Measurements from ENCODE around the gene MKI67.

MKI67 gene

DNA sequence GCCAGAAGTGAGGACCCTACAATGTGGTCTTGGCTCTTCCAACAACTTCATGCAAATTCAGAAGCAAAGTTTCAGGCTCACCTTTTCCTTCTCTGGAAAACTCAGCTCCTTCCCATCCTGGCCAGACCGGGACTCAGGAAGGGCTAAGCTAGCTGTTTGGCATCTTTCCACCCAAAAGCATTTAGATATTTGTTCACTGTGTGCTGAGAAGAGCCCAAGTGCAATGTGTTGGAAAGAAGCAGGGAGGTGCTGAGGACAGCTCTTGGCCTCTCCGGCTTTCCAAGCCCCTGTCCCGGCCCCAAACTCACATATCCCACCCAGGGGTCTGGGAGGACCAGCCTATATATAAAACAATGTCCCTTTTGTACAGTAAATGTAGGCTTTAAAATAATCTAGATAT, 44.5 kb downstream of the MKI67 start:
- no peak for FAIRE-seq

DNA sequence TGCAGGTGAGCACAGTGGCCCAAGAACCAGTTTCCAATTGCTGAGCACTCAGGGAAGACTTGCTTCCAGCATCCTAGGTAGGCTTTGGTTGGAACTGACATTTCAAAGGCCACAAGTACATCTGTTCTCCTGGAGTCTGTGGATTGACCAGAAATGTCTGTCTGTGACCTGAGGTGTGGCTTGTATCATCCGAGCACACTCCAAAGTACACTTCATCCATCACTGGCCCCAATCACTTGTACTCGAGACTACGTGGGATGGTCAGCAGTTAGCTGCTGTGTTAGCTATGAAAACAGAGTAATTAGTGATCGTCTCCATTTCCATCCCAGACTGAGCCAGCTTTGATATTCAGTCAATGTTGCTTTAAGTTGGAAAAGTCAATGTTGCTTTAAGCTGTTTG, 45.0 kb downstream of the MKI67 start:
- no peak for FAIRE-seq

DNA sequence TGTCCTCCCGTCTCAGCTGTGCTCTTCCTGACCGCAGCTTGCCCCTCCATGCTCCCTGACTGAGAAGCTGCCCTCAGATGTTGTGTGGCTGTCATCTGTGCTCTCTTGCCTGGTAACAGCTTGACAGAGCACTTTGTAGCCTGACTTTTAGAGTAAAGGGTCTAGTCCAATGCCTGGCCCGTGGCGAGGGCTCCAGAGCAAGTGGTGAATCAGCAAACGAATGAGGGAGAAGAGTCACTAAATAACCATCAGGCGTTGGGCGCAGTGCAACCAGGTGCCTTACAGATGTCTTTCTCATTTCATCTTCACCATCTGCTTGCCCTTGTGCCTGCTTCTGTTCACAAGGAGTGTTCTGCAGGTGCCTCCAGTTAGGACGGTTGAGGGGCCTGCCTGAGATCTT, 45.6 kb downstream of the MKI67 start:
- FAIRE-seq, result no peak

DNA sequence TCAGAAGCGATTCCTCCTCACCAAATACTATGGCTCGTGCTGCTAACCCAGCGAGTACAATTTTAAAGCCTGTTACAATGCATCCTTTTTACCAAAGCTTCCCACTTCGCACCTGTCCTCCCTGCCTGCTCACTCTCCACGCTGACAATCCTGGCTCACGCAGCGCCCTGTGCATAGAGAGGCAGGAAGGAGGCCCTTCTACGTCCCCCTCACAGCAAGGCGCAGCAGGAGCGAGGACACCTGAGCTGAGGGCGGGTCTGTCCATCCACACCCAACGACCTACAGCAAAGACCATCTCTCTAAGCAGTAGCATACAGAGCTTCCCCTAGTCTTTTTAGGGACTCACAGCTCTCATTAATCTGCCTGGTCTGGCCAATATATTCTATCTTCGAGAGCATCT, 46.0 kb downstream of the MKI67 start:
- FAIRE-seq, result no peak

DNA sequence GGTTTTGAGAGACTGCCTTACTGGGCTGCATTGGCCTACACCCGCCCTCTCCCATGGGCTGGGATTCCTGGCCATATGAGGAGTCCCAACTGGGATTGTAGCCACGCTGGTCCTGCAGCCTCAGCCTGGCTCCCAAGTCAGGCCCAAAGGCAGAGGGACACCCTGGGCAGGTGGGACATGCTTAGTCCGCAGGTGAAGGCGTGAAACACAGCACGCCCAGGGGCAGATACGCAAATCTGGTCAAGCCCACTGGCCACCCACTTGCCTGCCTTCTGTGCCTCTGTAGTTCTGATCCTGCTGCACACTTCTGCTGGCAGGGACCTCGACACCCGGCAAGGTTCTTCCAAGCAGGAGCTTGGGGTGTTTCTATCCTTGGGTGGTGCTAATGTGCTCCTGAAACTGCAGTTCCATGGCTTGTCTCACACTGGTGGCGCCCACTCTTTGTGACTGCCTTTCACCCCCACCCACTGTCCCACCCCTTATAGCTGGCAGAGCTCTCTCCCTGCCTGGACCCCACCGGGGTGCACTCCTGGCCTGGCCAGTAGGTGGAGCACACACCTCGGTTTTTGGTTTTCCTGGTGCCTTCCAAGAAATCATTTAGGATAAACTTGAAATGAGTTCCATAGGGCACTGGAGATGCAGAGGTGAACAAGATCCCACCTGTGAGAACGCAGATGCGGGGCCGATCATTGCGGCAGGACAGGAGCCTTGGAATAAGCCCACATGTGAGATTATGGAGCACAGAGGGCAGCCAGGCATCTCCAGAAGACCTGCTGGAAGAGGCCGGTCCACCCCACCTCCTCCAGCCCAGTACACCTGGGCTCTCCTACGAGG, 47.9 kb downstream of the MKI67 start:
- no peak for FAIRE-seq

DNA sequence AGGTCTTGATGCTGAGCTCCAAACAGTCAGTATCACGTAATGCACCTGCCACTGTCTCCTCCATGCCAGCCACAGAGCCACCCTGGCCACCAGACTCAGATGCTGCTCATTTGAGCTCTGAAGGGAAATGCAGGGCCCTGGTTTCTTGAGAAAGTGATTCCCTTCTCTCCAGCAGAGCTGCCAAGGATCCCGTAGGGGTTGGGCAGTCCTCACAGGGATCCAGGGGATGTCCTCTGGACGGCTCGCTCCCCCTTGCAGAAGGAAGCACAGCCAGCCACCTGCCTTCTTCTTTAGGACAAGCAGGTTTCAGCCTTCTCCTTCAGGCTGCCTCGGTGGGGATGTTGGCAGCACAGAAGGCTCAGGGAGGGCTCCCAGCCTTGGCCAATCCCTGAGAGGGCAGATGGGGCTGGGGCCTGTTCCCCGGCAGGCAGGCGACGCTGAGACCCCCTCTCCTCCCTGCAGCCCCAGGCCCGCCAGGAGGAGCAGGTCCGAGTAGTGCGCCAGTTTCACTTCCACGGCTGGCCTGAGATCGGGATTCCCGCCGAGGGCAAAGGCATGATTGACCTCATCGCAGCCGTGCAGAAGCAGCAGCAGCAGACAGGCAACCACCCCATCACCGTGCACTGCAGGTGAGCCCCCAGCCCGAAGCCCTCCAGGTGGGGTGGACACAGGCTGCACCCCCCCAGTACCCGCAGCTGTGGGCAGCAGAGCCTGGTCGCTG, 48.9 kb downstream of the MKI67 start:
- FAIRE-seq, result no peak

DNA sequence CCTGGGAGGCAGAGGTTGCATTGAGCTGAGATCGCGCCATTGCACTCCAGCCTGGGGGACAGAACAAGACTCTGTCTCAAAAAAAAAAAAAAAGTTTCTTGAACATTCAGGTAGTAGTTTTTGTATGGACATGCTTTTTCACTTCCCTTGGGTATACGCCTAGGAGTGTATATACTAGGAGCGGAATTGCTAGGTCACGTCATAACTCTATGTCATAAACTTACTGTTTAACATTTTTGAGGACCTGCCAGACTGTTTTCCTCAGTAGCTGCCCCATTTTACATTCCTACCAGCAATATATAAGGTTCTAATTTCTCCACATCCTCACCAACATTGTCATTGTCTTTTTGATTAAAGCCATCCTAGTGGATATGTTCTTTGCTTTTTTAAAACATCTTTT, 51.6 kb downstream of the MKI67 start:
- FAIRE-seq, result no peak

DNA sequence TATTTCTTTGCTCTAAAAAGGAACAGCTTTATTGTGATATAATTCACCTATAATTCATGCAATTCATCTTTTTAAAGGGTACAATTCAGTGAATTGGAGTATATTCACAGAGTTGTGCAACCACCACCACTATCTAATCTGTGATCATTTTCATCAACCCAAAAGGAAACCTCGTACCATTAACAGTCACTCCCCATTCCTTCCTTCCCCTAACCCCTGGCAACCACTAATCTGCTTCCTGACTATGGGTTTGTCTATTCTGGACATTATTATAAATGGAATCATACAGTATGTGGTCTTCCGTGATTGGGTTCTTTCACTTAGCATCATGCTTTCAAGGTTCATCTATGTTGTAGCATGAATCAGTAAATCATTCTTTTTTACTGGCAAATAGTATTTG, 52.3 kb downstream of the MKI67 start:
- FAIRE-seq, result no peak

DNA sequence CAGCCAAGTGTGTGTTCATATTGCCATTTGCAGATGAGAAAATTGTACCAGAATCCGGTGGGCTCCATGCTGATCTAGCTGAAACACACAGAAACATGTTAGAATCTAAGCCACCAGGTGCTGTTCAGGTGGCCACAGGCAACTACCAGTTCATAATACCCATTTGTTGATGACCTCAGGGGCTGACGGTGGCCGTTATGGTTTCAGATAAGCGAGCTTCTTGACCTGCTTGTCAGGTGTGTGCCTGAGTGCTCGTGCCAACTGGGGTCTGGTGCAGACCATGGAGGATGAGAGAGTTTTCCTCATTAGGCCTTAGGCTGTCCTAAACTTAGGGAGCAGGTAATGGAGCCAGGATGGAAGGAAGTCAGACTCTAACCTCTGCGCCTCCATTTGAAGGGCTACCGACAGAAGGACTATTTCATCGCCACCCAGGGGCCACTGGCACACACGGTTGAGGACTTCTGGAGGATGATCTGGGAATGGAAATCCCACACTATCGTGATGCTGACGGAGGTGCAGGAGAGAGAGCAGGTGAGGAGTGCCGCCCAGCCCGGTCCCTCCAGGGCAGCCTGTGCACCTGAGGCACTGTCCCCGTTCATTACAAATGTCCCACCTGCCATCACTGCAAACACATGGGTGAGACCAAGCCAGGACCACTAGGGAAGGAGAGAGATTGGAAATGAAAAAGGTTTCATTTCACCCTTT, 53.1 kb downstream of the MKI67 start:
- no peak for FAIRE-seq

DNA sequence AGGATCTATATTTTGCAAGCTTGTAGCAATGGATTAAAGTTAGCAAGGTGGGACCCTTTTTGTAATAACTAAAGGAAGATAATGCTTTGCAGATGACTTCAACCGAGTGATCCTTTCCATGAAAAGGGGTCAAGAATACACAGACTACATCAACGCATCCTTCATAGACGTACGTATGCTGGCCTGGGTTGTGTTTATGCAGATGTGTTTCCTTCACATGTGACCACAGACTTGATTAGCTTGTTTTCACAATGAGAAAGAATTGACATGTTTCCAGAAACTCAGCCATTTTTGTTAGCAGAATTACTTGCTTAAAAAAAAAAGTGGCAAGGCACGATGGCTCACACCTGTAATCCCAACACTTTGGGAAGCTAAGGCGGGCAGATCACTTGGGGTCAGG, 54.2 kb downstream of the MKI67 start:
- no peak for FAIRE-seq

DNA sequence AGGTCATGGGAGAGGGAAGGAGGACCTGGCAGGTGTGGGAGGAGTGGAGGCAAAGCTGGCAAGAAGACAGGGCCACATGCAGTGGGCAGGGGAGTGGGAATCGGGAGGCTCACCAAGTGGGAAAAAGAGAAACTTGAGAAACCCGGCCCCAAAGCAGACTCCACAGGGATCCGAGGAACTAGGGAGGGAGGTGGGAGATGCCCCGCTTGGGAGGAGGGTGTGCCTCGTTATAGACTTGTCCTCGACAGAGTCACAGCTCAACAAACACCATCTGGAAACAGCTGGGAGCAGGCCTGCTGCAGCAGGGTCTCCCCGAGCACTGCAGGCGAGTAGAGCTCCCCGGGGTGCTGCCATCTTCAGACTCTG, 54.8 kb downstream of the MKI67 start:
- FAIRE-seq, result no peak

DNA sequence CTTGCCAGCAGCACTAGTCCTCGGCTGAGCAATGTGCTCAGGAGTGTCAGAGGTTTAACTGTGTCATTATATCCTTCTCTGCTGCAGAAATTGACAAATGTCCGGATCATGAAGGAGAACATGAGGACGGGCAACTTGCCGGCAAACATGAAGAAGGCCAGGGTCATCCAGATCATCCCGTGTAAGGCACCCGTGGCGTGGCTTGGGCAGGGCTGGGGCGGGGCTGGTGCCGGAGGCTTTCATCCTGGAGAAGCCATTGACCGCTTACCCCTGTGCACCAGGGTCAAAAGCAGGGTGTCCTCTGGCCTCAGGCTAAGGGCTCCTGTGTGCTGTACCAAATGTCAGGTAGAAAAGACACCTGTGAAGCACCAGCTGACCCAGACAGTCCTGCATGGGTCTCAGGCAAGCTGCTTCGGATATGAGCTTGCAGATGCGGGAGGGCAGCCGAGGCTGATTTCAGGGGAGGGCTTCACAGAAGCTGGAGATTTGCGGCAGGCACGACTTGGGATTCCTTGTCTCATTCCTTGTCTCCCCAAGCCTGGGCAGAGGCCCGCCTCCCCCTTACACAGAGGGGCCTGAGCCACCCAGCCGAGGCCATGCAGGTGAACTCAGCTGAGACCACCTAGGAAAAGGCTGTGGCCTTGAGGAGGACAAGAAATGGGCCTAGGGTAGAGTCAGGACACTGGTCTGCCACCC, 55.4 kb downstream of the MKI67 start:
- no peak for FAIRE-seq

DNA sequence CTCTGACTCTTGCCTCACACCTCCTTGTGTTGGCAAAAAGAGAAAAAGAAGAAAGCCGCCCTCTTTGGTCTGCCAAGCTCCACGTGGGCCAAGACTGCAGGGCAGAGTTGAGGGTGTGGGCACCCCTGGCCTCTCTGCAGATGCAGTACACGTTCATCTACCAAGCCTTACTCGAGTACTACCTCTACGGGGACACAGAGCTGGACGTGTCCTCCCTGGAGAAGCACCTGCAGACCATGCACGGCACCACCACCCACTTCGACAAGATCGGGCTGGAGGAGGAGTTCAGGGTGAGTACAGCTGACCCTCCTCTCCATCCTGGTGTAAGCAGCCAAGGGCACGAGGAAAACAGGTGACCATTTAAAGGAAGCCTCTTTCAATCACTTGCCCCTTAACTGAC, 56.1 kb downstream of the MKI67 start:
- no peak for FAIRE-seq

DNA sequence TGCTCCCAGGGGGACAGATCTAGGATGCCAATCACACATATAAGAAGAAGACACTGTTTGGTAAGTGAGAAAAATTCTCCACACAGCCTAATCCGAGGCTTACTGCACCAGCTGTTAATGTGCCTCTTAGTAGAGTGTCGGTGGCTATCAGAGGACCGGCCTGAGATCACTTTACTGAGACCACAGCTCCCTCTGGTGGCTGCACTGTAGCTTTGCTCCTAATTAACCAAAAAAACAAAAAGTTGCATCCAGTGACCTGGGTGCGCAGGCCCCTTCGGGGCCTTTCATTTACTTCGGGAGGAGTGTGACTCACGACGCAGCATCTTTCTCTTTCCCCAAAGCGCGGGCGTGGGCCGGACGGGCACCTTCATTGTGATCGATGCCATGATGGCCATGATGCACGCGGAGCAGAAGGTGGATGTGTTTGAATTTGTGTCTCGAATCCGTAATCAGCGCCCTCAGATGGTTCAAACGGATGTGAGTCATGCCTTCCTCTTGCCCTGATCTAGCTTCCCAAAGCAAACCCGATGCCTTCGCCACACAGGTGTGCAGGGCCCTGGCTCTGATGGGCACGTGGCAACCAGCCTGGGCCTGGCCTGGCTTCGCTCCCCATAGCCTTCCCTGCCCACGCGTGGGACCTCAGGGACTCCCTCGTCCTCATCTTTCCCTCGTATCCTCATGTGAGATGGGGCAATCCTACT, 56.7 kb downstream of the MKI67 start:
- FAIRE-seq, result no peak

DNA sequence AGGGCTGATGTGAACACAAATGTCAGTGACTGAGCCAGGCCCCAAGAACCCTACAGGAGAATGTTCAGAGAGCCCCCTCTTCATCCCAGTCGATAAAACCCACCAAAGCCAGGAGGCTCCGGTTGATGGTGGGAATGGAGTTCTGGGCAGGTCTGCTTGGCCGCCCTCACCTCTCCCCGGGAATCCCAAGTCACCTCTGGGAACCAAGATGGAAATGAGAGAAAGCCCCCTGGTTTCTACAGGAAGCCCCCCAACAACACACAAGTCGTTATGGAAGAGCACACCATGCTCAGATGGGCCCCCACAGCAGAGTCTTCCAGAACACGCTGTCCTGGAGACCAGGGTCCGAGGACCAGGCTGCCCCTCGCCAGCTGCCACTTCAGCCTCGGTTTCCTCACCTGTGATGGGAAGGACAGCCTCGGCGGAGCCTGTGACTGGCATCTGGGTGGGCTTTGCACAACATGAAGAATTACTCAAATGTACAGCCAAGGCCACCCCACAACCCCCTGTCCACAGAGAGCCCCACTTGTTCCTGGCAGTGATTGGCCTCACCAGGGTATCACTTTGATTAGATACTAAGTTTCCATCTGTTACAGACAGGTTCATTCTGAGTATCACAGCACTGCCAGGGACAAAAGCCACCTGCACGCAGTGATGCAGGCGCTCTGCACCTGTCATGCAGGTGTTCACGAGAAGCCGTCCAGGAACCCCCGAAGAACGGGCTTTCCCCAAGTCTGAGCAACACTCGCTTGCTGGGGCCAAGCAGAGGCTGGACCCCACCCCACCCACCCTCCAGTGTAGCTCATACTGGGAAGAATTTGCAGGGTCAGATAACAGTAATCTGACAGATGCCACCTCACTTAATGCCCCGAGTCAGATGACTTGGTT, 57.6 kb downstream of the MKI67 start:
- FAIRE-seq, result no peak

DNA sequence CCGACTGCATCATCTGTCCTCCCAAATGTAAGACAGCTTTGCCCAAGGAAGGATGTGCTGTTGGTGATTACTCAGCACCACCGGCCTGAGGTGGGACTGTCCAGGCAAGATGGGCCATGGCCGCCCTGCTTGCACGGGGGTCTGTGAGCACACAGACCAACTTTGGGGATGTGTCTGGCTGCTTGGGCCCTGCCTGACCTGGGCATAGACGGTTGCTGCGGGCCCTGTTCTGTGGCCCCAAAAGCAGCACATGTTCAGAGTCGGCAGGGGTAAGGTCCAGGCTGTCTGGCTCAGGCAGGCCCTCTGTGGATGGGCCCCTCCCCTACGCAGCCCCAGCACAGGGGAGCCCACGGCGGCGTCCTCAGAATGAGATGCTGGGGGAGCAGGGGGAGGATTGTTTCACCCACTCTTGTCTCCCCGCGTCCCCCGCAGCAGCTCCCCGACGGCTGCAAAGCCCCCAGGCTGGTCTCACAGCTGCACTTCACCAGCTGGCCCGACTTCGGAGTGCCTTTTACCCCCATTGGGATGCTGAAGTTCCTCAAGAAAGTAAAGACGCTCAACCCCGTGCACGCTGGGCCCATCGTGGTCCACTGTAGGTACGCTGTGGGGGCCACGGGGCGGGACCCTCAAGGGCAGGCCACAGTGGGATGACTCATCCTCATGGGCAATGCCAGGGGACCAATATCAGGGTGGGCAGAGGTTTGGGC, 58.4 kb downstream of the MKI67 start:
- no peak for FAIRE-seq

DNA sequence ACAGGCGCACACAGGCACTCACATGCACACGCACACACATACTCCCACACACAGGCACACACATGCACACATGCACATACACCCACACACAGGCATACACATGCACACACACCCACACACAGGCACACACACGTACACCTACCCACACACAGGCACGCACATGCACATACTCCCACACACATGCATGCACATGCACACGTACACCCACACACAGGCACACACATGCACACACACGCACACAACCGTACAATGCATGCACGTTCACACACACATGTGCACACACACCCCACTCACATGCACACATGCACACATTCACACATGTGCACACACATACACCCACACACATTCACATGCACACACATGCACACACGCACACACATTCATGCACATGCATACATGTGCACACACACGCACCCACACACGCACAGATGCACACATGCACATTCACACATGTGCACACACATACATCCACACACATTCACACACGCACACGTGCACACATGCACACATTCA, 59.3 kb downstream of the MKI67 start:
- no peak for FAIRE-seq

DNA sequence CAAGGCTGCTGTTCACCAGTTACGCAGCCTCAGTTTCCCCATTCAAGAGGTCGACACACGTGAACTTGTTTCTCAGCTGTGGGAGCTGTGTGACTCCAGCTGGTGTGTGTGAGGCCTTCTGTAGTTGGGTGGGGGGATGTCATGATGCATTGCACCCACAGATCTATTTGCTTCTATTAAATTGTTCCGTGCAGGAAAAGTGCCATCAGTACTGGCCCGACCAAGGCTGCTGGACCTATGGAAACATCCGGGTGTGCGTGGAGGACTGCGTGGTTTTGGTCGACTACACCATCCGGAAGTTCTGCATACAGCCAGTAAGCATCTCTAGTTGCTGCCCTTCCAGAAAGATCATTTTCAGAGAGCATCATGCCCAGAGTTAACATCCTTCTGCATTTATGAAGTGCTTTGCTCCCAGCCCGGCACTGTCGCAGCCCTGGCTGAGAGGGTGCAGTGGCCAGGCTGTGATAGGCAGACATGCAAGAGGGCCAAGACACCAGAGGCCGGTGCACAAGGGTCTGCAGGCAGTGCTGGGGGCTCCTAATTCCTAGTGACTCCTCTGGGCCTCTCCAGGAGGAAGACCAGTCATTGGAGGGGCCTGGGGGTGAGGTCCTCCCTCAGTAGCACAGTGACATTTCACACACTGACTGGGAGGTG, 60.2 kb downstream of the MKI67 start:
- FAIRE-seq, result no peak

DNA sequence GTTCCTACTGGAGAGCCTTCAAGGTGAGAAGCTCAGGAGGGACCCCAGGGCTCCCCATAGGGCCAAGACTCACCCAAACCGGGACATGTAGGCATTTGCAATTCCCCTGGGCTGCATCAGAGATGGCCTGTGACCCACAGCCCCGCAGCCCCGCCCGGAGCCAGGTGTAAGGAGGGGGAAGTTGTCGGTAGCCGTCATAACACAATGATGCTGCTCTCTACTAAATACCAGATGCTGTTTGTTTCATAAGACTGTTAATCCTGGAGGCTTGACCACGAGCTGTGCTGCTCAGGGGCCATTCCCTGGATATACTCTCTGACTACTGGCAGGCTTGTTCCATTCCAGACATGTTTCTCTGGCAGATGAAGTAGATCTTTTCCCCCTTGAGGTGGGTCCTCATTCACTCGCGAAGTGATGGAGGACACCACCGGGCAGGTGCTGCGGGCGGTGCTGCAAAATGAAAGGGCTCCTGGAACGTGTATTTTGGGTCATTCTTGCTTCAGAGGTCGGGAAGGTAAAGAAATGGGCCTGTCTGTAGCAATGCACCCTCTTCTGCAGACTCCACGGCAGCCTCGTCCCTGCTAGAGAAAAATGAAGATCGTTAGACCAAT, 61.1 kb downstream of the MKI67 start:
- FAIRE-seq, result no peak
